ENCODE data around the gene TRIM21.

- TF ChIP-seq CTCF (IDR thresholded peaks at IDR 0.05; ENCODE audit: insufficient read depth, low read length, poor library complexity, severe bottlenecking) (no peak), EZH2phosphoT487 (conservative IDR thresholded peaks at IDR 0.05; ENCODE audit: low read length) (no peak)
Measured at GRCh38 chr11:4416306-4416705, 22.8 kb upstream of the TRIM21 start.

All from SU-DHL-6 (cell line).